ENCODE data around the gene SMYD5.

The SMYD5 gene

GRCh38 chr2:73205611-73206010 is 8.4 kb upstream of the SMYD5 start:
- no peak overlapping the region for H3K4me3 ChIP-seq (ENCODE audit: low read length in 2 of 2)
- no peak overlapping the region for H3K9ac ChIP-seq (ENCODE audit: low read length in 2 of 2)
- H3K9me3 ChIP-seq (ENCODE audit: control insufficient read depth in 2 of 2, low read length in 2 of 2): peaks cover 0 to 2% of the 10 kb centered on the region in 2 donors
- H3K36me3 ChIP-seq (ENCODE audit: control insufficient read depth in 2 of 2, insufficient read depth in 2 of 2, low read length in 2 of 2): no peaks in the 10 kb centered on the region
- H3K27me3 ChIP-seq (ENCODE audit: control insufficient read depth in 1 of 2, insufficient read depth in 2 of 2, low read length in 2 of 2): peaks cover 26 to 28% of the 10 kb centered on the region in 2 donors
- no peak overlapping the region for H3K27ac ChIP-seq (ENCODE audit: low read length)
- H3K4me1 ChIP-seq (ENCODE audit: control insufficient read depth, insufficient read depth, low read length): peaks cover 6% of the 10 kb centered on the region

- Histone ChIP-seq H3K9ac (ENCODE audit: low read length in 2 of 2) (no peak overlapping the region), H3K27ac (ENCODE audit: low read length) (no peak overlapping the region), H3K4me1 (ENCODE audit: control insufficient read depth, insufficient read depth, low read length) (peaks cover 4% of the 10 kb centered on the region)
Measured at GRCh38 chr2:73208258-73208657, 5.8 kb upstream of the SMYD5 start.

GRCh38 chr2:73210019-73210418 is 4.0 kb upstream of the SMYD5 start:
- no peak overlapping the region for H3K27ac ChIP-seq (ENCODE audit: low read length)
- no peak overlapping the region for H3K9ac ChIP-seq (ENCODE audit: low read length in 2 of 2)

More at GRCh38 chr2:73208258-73208657, 5.8 kb upstream of the SMYD5 start:
- Histone ChIP-seq H3K36me3 (ENCODE audit: control insufficient read depth in 2 of 2, insufficient read depth in 2 of 2, low read length in 2 of 2) (no peaks in the 10 kb centered on the region), H3K9me3 (ENCODE audit: control insufficient read depth in 2 of 2, low read length in 2 of 2) (no peaks in the 10 kb centered on the region), H3K4me3 (ENCODE audit: low read length in 2 of 2) (no peak overlapping the region), H3K27me3 (ENCODE audit: control insufficient read depth in 1 of 2, insufficient read depth in 2 of 2, low read length in 2 of 2) (peaks cover 7 to 12% of the 10 kb centered on the region in 2 donors)

GRCh38 chr2:73210696-73211095 is 3.3 kb upstream of the SMYD5 start:
- Histone ChIP-seq H3K4me1 (ENCODE audit: control insufficient read depth, insufficient read depth, low read length) (peaks cover 11% of the 10 kb centered on the region), H3K27me3 (ENCODE audit: control insufficient read depth in 1 of 2, insufficient read depth in 2 of 2, low read length in 2 of 2) (peaks cover 0 to 3% of the 10 kb centered on the region in 2 donors), H3K4me3 (ENCODE audit: low read length in 2 of 2) (no peak overlapping the region), H3K9me3 (ENCODE audit: control insufficient read depth in 2 of 2, low read length in 2 of 2) (no peaks in the 10 kb centered on the region), H3K9ac (ENCODE audit: low read length in 2 of 2) (no peak overlapping the region), H3K36me3 (ENCODE audit: control insufficient read depth in 2 of 2, insufficient read depth in 2 of 2, low read length in 2 of 2) (no peaks in the 10 kb centered on the region), H3K27ac (ENCODE audit: low read length) (no peak overlapping the region)

More at GRCh38 chr2:73210019-73210418, 4.0 kb upstream of the SMYD5 start:
- Histone ChIP-seq H3K36me3 (ENCODE audit: control insufficient read depth in 2 of 2, insufficient read depth in 2 of 2, low read length in 2 of 2) (no peaks in the 10 kb centered on the region), H3K4me1 (ENCODE audit: control insufficient read depth, insufficient read depth, low read length) (peaks cover 8% of the 10 kb centered on the region), H3K9me3 (ENCODE audit: control insufficient read depth in 2 of 2, low read length in 2 of 2) (no peaks in the 10 kb centered on the region), H3K4me3 (ENCODE audit: low read length in 2 of 2) (no peak overlapping the region), H3K27me3 (ENCODE audit: control insufficient read depth in 1 of 2, insufficient read depth in 2 of 2, low read length in 2 of 2) (peaks cover 0 to 5% of the 10 kb centered on the region in 2 donors)

- no peak overlapping the region for H3K27ac ChIP-seq (ENCODE audit: low read length)
Measured at GRCh38 chr2:73212098-73212447, 2.0 kb upstream of the SMYD5 start.

GRCh38 chr2:73212448-73213176 is 1.4 kb upstream of the SMYD5 start:
- Histone ChIP-seq H3K9ac (ENCODE audit: low read length in 2 of 2) (no peak overlapping the region), H3K27ac (ENCODE audit: low read length) (no peak overlapping the region), H3K9me3 (ENCODE audit: control insufficient read depth in 2 of 2, low read length in 2 of 2) (no peaks in the 10 kb centered on the region), H3K36me3 (ENCODE audit: control insufficient read depth in 2 of 2, insufficient read depth in 2 of 2, low read length in 2 of 2) (no peaks in the 10 kb centered on the region), H3K4me3 (ENCODE audit: low read length in 2 of 2) (peak overlapping the region in 1 of 2 donors; percentile 29), H3K4me1 (ENCODE audit: control insufficient read depth, insufficient read depth, low read length) (peaks cover 12% of the 10 kb centered on the region), H3K27me3 (ENCODE audit: control insufficient read depth in 1 of 2, insufficient read depth in 2 of 2, low read length in 2 of 2) (no peaks in the 10 kb centered on the region)

More at GRCh38 chr2:73212098-73212447, 2.0 kb upstream of the SMYD5 start:
- peak overlapping the region in 1 of 2 donors; percentile 29 for H3K4me3 ChIP-seq (ENCODE audit: low read length in 2 of 2)
- H3K9ac ChIP-seq (ENCODE audit: low read length in 2 of 2): no peak overlapping the region
- H3K9me3 ChIP-seq (ENCODE audit: control insufficient read depth in 2 of 2, low read length in 2 of 2): no peaks in the 10 kb centered on the region
- H3K4me1 ChIP-seq (ENCODE audit: control insufficient read depth, insufficient read depth, low read length): peaks cover 12% of the 10 kb centered on the region
- no peaks in the 10 kb centered on the region for H3K27me3 ChIP-seq (ENCODE audit: control insufficient read depth in 1 of 2, insufficient read depth in 2 of 2, low read length in 2 of 2)
- no peaks in the 10 kb centered on the region for H3K36me3 ChIP-seq (ENCODE audit: control insufficient read depth in 2 of 2, insufficient read depth in 2 of 2, low read length in 2 of 2)

- Histone ChIP-seq H3K4me1 (ENCODE audit: control insufficient read depth, insufficient read depth, low read length) (peaks cover 12% of the 10 kb centered on the region), H3K27me3 (ENCODE audit: control insufficient read depth in 1 of 2, insufficient read depth in 2 of 2, low read length in 2 of 2) (no peaks in the 10 kb centered on the region), H3K36me3 (ENCODE audit: control insufficient read depth in 2 of 2, insufficient read depth in 2 of 2, low read length in 2 of 2) (peaks cover 0 to 14% of the 10 kb centered on the region in 2 donors), H3K9ac (ENCODE audit: low read length in 2 of 2) (peak overlapping the region in 1 of 2 donors; percentile 81), H3K4me3 (ENCODE audit: low read length in 2 of 2) (peak overlapping the region; percentile 85 to 87), H3K9me3 (ENCODE audit: control insufficient read depth in 2 of 2, low read length in 2 of 2) (no peaks in the 10 kb centered on the region), H3K27ac (ENCODE audit: low read length) (no peak overlapping the region)
Measured at GRCh38 chr2:73215254-73215653, 1.2 kb downstream of the SMYD5 start.

GRCh38 chr2:73217160-73217559 is 3.1 kb downstream of the SMYD5 start:
- H3K4me1 ChIP-seq (ENCODE audit: control insufficient read depth, insufficient read depth, low read length): peaks cover 11% of the 10 kb centered on the region

GRCh38 chr2:73217826-73218225 is 3.8 kb downstream of the SMYD5 start:
- H3K36me3 ChIP-seq (ENCODE audit: control insufficient read depth in 2 of 2, insufficient read depth in 2 of 2, low read length in 2 of 2): peaks cover 14 to 36% of the 10 kb centered on the region in 2 donors
- H3K27me3 ChIP-seq (ENCODE audit: control insufficient read depth in 1 of 2, insufficient read depth in 2 of 2, low read length in 2 of 2): no peaks in the 10 kb centered on the region
- no peaks in the 10 kb centered on the region for H3K9me3 ChIP-seq (ENCODE audit: control insufficient read depth in 2 of 2, low read length in 2 of 2)
- no peak overlapping the region for H3K9ac ChIP-seq (ENCODE audit: low read length in 2 of 2)
- H3K27ac ChIP-seq (ENCODE audit: low read length): no peak overlapping the region
- H3K4me1 ChIP-seq (ENCODE audit: control insufficient read depth, insufficient read depth, low read length): peaks cover 8% of the 10 kb centered on the region
- H3K4me3 ChIP-seq (ENCODE audit: low read length in 2 of 2): no peak overlapping the region

More at GRCh38 chr2:73217160-73217559, 3.1 kb downstream of the SMYD5 start:
- H3K9me3 ChIP-seq (ENCODE audit: control insufficient read depth in 2 of 2, low read length in 2 of 2): no peaks in the 10 kb centered on the region
- no peak overlapping the region for H3K4me3 ChIP-seq (ENCODE audit: low read length in 2 of 2)
- H3K27ac ChIP-seq (ENCODE audit: low read length): no peak overlapping the region
- peaks cover 11 to 30% of the 10 kb centered on the region in 2 donors for H3K36me3 ChIP-seq (ENCODE audit: control insufficient read depth in 2 of 2, insufficient read depth in 2 of 2, low read length in 2 of 2)
- H3K9ac ChIP-seq (ENCODE audit: low read length in 2 of 2): no peak overlapping the region
- no peaks in the 10 kb centered on the region for H3K27me3 ChIP-seq (ENCODE audit: control insufficient read depth in 1 of 2, insufficient read depth in 2 of 2, low read length in 2 of 2)

GRCh38 chr2:73218298-73218697 is 4.3 kb downstream of the SMYD5 start:
- no peak overlapping the region for H3K9ac ChIP-seq (ENCODE audit: low read length in 2 of 2)
- no peaks in the 10 kb centered on the region for H3K9me3 ChIP-seq (ENCODE audit: control insufficient read depth in 2 of 2, low read length in 2 of 2)
- H3K4me3 ChIP-seq (ENCODE audit: low read length in 2 of 2): no peak overlapping the region
- H3K36me3 ChIP-seq (ENCODE audit: control insufficient read depth in 2 of 2, insufficient read depth in 2 of 2, low read length in 2 of 2): peaks cover 19 to 41% of the 10 kb centered on the region in 2 donors
- peaks cover 8% of the 10 kb centered on the region for H3K4me1 ChIP-seq (ENCODE audit: control insufficient read depth, insufficient read depth, low read length)
- H3K27me3 ChIP-seq (ENCODE audit: control insufficient read depth in 1 of 2, insufficient read depth in 2 of 2, low read length in 2 of 2): no peaks in the 10 kb centered on the region
- H3K27ac ChIP-seq (ENCODE audit: low read length): no peak overlapping the region

GRCh38 chr2:73223821-73224220 is 9.8 kb downstream of the SMYD5 start:
- Histone ChIP-seq H3K4me1 (ENCODE audit: control insufficient read depth, insufficient read depth, low read length) (no peaks in the 10 kb centered on the region), H3K9ac (ENCODE audit: low read length in 2 of 2) (no peak overlapping the region), H3K27ac (ENCODE audit: low read length) (no peak overlapping the region), H3K27me3 (ENCODE audit: control insufficient read depth in 1 of 2, insufficient read depth in 2 of 2, low read length in 2 of 2) (no peaks in the 10 kb centered on the region), H3K9me3 (ENCODE audit: control insufficient read depth in 2 of 2, low read length in 2 of 2) (no peaks in the 10 kb centered on the region), H3K36me3 (ENCODE audit: control insufficient read depth in 2 of 2, insufficient read depth in 2 of 2, low read length in 2 of 2) (peaks cover 46 to 63% of the 10 kb centered on the region in 2 donors), H3K4me3 (ENCODE audit: low read length in 2 of 2) (no peak overlapping the region)

Data from stomach smooth muscle (tissue), 2 donors.